Liver (tissue), 9 donors: ENCODE measurements around the gene PTPRN2. TPM values are rescaled to one million over a fixed set of nuclear protein-coding genes. Genes with fewer than 3 reads are reported as not detected.

ENCODE experiments used
- DNase-seq: peaks from one replicate; pipeline ENCODE4 v3.0.0-alpha.2; 2017; ENCODE audit warnings: low spot score
- H3K27ac ChIP-seq, 2 donors: one replicate each; pipeline ENCODE4 v1.7.0; 2013; ENCODE audit warnings: inconsistent platforms in 2 of 2, low read length in 2 of 2, control low read depth in 1 of 2, low read depth in 1 of 2, mild to moderate bottlenecking in 1 of 2
- H3K27me3 ChIP-seq, 4 donors: one replicate each; pipeline versions ENCODE4 v1.6.1 to v1.7.0; 2013; ENCODE audit warnings: low read length in 3 of 4, inconsistent platforms in 1 of 4, mild to moderate bottlenecking in 1 of 4, moderate library complexity in 1 of 4; ENCODE audit not compliant: control insufficient read depth in 4 of 4, insufficient read depth in 4 of 4
- H3K36me3 ChIP-seq, 4 donors: one replicate each; pipeline versions ENCODE4 v1.6.1 to v1.7.0; 2013; ENCODE audit warnings: low read length in 3 of 4, mild to moderate bottlenecking in 3 of 4, low read depth in 1 of 4, moderate library complexity in 1 of 4; ENCODE audit not compliant: control insufficient read depth in 4 of 4, insufficient read depth in 3 of 4
- H3K4me1 ChIP-seq, 4 donors: one replicate each; pipeline versions ENCODE4 v1.6.1 to v1.7.0; 2013; ENCODE audit warnings: low read length in 3 of 4, mild to moderate bottlenecking in 3 of 4, moderate library complexity in 1 of 4; ENCODE audit not compliant: control insufficient read depth in 4 of 4, insufficient read depth in 4 of 4
- H3K4me3 ChIP-seq, 3 donors: one replicate each; pipeline versions ENCODE4 v1.6.1 to v1.7.0; 2013; ENCODE audit warnings: low read length in 3 of 3, control low read depth in 1 of 3, low read depth in 1 of 3, mild to moderate bottlenecking in 1 of 3
- H3K9ac ChIP-seq, 2 donors: one replicate each; pipeline ENCODE4 v1.7.0; 2013; ENCODE audit warnings: low read length in 2 of 2, mild to moderate bottlenecking in 2 of 2, moderate library complexity in 2 of 2, control low read depth in 1 of 2, low read depth in 1 of 2
- H3K9me3 ChIP-seq, 4 donors: one replicate each; pipeline versions ENCODE4 v1.6.1 to v1.7.0; 2013; ENCODE audit warnings: low read length in 3 of 4; ENCODE audit not compliant: control insufficient read depth in 4 of 4
- EGR1 ChIP-seq, 2 donors: IDR thresholded peaks; 2 replicates each; pipeline ENCODE4 v1.6.1; 2016 to 2018; ENCODE audit warnings: antibody characterized with exemption in 2 of 2, low read depth in 2 of 2
- FOXA2 ChIP-seq: IDR thresholded peaks from 2 replicates; pipeline ENCODE4 v1.6.1; 2016; ENCODE audit warnings: antibody characterized with exemption
- GABPA ChIP-seq, 2 donors: IDR thresholded peaks in 1 of 2; conservative IDR thresholded peaks in 1 of 2; 2 replicates each; pipeline ENCODE4 v1.6.1; 2016; ENCODE audit warnings: antibody characterized with exemption in 2 of 2, mild to moderate bottlenecking in 1 of 2, moderate library complexity in 1 of 2
- NR2F2 ChIP-seq: IDR thresholded peaks from 2 replicates; pipeline ENCODE4 v1.6.1; 2016; ENCODE audit warnings: antibody characterized with exemption
- RAD21 ChIP-seq, 2 donors: IDR thresholded peaks; 2 replicates each; pipeline ENCODE4 v1.6.1; 2016; ENCODE audit warnings: antibody characterized with exemption in 2 of 2, mild to moderate bottlenecking in 2 of 2
- RXRA ChIP-seq, 2 donors: IDR thresholded peaks; 2 replicates each; pipeline ENCODE4 v1.6.1; 2017 to 2018; ENCODE audit warnings: antibody characterized with exemption in 2 of 2, mild to moderate bottlenecking in 1 of 2
- SP1 ChIP-seq: IDR thresholded peaks from 2 replicates; pipeline ENCODE4 v1.6.1; 2018; ENCODE audit warnings: antibody characterized with exemption, mild to moderate bottlenecking
- TAF1 ChIP-seq: conservative IDR thresholded peaks from 2 replicates; pipeline ENCODE4 v1.6.1; 2016; ENCODE audit warnings: antibody characterized with exemption, mild to moderate bottlenecking
- ZBTB33 ChIP-seq: IDR thresholded peaks from 2 replicates; pipeline ENCODE4 v1.6.1; 2016; ENCODE audit warnings: antibody characterized with exemption
- WGBS: extraction: QIAGEN DNeasy Blood & Tissue Kit; methylation state at CpG from one replicate; pipeline ENCODE4 v1.1.7; 2013; 5-methylcytosine and 5-hydroxymethylcytosine counted together
- polyA plus RNA-seq, 2 donors: library from polyadenylated mRNA; stranded (reverse) in 1 of 2; unstranded in 1 of 2; fragments of 200-250 nt in 1 of 2; fragments of >200 nt in 1 of 2; fragmentation: Nextera tagmentation in 1 of 2; extraction: Ambion mirVana in 1 of 2; gene quantifications; one replicate each; pipeline versions ENCODE4 v1.2.1 to v1.2.3, GENCODE V29; 2013 to 2015
- total RNA-seq, 2 donors: library from RNA; depleted of rRNA; stranded (reverse); fragments of >200 nt; gene quantifications; one replicate each; pipeline ENCODE4 v1.2.3, GENCODE V29; 2014
- TF ChIP-seq, protein P1 (sequence below): IDR thresholded peaks from 2 replicates; pipeline ENCODE4 v1.6.1; 2016; ENCODE audit warnings: antibody characterized with exemption, mild to moderate bottlenecking
- TF ChIP-seq, protein P2 (sequence below): fragments of 150-350 bp; IDR thresholded peaks from 2 replicates; pipeline ENCODE4 v1.5.1; 2017; ENCODE audit warnings: improper control_type of control experiment, low read depth, low read length; ENCODE audit not compliant: missing input control
- TF ChIP-seq, protein P3 (sequence below): IDR thresholded peaks from 2 replicates; pipeline ENCODE4 v1.6.1; 2016; ENCODE audit warnings: antibody characterized with exemption
- donor health status: healthy.
- donor health status: healthy.
- donor health status: healthy.
- donor health status: healthy.
- donor health status: healthy.

Gene PTPRN2
- total and polyA plus RNA-seq, 4 donors, result 0.75 to 1.9 (median 1.1) TPM

DNA sequence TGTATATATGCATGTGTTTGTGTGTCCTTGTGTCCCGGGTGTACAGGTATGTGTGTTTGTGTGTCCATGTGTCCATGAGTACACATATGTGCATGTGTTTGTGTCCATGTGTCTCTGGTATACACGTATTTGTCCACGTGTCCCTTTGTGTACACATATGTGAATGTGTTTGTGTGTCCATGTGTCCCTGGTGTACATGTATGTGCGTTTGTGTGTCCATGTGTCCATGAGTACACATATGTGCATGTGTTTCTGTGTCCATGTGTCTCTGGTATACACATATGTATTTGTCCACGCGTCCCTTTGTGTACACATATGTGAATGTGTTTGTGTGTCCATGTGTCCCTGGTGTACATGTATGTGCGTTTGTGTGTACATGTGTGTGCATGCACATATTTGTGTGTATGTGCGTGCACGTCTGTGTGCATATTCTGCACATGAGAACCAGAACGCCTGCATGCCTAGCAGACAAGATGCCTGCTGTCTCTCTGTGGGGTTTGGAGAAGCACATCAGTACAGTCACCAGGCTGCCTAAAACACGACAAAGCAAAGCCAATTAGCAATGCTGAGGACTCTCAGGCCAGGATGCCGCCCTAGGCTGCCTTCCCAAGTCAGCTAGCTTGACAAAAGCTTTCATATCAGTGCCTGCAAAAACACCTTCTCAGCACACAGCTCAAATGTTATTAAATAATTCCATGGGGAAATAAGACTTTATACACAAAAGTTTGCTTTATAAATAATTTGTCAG, 327.8 kb downstream of the PTPRN2 start:
- no peaks in the 10 kb centered on the region for H3K9me3 ChIP-seq
- no peak overlapping the region for H3K4me3 ChIP-seq
- no peak overlapping the region for H3K9ac ChIP-seq
- no peak for DNase-seq
- 89% methylated on average over 12 of the region's 12 CpGs for WGBS
- peaks cover 5 to 20% (median 14%) of the 10 kb centered on the region in 4 donors for H3K4me1 ChIP-seq
- no peaks in the 10 kb centered on the region for H3K36me3 ChIP-seq
- H3K27me3 ChIP-seq, result no peaks in the 10 kb centered on the region
- TF ChIP-seq, protein P1, sequence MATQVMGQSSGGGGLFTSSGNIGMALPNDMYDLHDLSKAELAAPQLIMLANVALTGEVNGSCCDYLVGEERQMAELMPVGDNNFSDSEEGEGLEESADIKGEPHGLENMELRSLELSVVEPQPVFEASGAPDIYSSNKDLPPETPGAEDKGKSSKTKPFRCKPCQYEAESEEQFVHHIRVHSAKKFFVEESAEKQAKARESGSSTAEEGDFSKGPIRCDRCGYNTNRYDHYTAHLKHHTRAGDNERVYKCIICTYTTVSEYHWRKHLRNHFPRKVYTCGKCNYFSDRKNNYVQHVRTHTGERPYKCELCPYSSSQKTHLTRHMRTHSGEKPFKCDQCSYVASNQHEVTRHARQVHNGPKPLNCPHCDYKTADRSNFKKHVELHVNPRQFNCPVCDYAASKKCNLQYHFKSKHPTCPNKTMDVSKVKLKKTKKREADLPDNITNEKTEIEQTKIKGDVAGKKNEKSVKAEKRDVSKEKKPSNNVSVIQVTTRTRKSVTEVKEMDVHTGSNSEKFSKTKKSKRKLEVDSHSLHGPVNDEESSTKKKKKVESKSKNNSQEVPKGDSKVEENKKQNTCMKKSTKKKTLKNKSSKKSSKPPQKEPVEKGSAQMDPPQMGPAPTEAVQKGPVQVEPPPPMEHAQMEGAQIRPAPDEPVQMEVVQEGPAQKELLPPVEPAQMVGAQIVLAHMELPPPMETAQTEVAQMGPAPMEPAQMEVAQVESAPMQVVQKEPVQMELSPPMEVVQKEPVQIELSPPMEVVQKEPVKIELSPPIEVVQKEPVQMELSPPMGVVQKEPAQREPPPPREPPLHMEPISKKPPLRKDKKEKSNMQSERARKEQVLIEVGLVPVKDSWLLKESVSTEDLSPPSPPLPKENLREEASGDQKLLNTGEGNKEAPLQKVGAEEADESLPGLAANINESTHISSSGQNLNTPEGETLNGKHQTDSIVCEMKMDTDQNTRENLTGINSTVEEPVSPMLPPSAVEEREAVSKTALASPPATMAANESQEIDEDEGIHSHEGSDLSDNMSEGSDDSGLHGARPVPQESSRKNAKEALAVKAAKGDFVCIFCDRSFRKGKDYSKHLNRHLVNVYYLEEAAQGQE, result no peak
- no peak for TF ChIP-seq RAD21 (IDR thresholded peaks at IDR 0.05)
- no peak for TF ChIP-seq NR2F2
- H3K27ac ChIP-seq, result no peak overlapping the region

DNA sequence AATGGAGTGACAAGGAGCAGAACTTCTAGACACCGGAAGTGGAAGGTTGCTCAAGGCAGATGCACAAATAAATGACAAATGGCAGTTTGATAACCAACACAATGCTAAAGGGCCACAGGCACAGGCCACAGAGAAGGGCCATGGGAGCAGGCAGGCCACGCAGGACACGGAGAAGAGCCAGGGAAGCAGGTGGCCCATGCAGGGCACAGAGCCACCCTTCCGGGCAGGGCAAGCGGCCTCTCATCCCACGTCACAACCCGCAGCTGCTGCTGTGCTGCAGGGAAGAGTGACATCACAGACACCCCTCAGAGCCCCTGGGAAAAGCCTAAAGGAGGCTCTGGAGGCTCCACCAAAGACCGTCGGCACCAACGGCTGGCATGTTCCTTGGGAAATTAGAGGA, 328.5 kb downstream of the PTPRN2 start:
- TF ChIP-seq RXRA (IDR thresholded peaks at IDR 0.05) (no peak), ZBTB33 (no peak), SP1 (no peak), EGR1 (IDR thresholded peaks at IDR 0.05; ENCODE audit: low read depth in 2 of 2) (no peak), FOXA2 (no peak), TAF1 (no peak), NR2F2 (no peak), GABPA (IDR thresholded peaks at IDR 0.05 in 1 of 2, conservative IDR thresholded peaks at IDR 0.05 in 1 of 2) (no peak), RAD21 (IDR thresholded peaks at IDR 0.05) (no peak)
- TF ChIP-seq, protein P2, sequence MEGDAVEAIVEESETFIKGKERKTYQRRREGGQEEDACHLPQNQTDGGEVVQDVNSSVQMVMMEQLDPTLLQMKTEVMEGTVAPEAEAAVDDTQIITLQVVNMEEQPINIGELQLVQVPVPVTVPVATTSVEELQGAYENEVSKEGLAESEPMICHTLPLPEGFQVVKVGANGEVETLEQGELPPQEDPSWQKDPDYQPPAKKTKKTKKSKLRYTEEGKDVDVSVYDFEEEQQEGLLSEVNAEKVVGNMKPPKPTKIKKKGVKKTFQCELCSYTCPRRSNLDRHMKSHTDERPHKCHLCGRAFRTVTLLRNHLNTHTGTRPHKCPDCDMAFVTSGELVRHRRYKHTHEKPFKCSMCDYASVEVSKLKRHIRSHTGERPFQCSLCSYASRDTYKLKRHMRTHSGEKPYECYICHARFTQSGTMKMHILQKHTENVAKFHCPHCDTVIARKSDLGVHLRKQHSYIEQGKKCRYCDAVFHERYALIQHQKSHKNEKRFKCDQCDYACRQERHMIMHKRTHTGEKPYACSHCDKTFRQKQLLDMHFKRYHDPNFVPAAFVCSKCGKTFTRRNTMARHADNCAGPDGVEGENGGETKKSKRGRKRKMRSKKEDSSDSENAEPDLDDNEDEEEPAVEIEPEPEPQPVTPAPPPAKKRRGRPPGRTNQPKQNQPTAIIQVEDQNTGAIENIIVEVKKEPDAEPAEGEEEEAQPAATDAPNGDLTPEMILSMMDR, result no peak
- TF ChIP-seq, protein P3, sequence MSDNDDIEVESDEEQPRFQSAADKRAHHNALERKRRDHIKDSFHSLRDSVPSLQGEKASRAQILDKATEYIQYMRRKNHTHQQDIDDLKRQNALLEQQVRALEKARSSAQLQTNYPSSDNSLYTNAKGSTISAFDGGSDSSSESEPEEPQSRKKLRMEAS, result no peak
- no peak for DNase-seq
- no peak overlapping the region for H3K27ac ChIP-seq
- H3K9ac ChIP-seq, result no peak overlapping the region
- no peaks in the 10 kb centered on the region for H3K9me3 ChIP-seq
- no peaks in the 10 kb centered on the region for H3K36me3 ChIP-seq
- peaks cover 2 to 13% (median 10%) of the 10 kb centered on the region in 4 donors for H3K4me1 ChIP-seq
- H3K27me3 ChIP-seq, result no peaks in the 10 kb centered on the region
- no peak overlapping the region for H3K4me3 ChIP-seq
- WGBS, result 93% methylated on average over 10 of the region's 10 CpGs
